ENCODE measurements around the gene KLK7. TPM values are rescaled to one million over a fixed set of nuclear protein-coding genes. Genes with fewer than 3 reads are reported as not detected.

The KLK7 gene
- total and polyA plus RNA-seq, 3 experiments from 2014 or later = not detected

DNA sequence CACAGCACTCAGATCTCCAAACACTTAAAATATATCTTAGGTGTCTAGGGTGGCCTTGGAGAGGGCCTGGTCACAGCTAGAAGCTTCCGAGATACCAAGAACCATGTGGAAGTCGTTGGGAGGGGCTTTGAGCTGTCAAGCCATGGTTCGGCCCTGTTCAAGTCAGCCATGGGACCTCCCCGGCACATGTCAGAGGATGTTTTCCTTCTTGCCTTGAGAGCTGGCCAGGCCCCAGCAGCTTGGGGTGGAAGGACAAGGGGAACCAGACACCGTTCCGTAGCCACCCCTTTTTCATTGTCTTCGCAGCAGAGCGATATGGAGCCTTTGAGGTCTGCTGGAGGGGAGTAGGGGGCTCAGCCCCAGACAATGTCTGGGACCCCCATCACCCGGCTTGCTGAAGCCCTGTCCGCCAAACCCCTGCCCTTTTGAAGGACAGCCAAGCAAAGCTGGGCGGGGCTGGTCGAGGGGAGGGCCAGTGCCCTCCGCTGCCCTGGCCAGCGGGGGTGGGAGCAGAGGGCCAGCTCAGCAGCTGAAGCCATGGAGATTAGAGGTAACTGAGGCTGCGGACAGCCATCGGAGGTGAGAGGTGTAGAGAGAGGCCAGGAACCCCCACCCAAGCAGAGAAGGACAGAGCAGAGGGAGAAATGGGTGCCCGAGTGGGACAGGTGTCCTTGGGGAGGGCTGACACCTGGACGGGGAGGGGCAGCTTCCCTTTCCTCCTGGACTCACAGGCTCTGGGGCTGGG lies 42.3 kb upstream of the KLK7 start:
- CTCF ChIA-PET = no interaction called here
- no peaks in the 10 kb centered on the region for H3K4me1 Mint-ChIP-seq
- Histone ChIP-seq H3K27ac (ENCODE audit: low read depth, low read length) (no peak overlapping the region), H3K9me3 (ENCODE audit: low read length) (no peaks in the 10 kb centered on the region), H3K4me1 (ENCODE audit: insufficient read depth, low read length) (no peaks in the 10 kb centered on the region), H3K27me3 (ENCODE audit: insufficient read depth, low read length, poor library complexity, severe bottlenecking) (peaks cover 15% of the 10 kb centered on the region), H3K4me3 (ENCODE audit: low read length) (no peak overlapping the region), H3K36me3 (ENCODE audit: insufficient read depth, low read length) (no peaks in the 10 kb centered on the region)
- no peaks in the 10 kb centered on the region for H3K9me3 Mint-ChIP-seq
- H3K27ac Mint-ChIP-seq = no peak overlapping the region
- POLR2A ChIA-PET = no interaction called here
- H3K4me3 Mint-ChIP-seq = no peak overlapping the region
- H3K27me3 Mint-ChIP-seq = peaks cover 34 to 49% of the 10 kb centered on the region in 2 donors
- no peak for DNase-seq
- no peaks in the 10 kb centered on the region for H3K36me3 Mint-ChIP-seq

DNA sequence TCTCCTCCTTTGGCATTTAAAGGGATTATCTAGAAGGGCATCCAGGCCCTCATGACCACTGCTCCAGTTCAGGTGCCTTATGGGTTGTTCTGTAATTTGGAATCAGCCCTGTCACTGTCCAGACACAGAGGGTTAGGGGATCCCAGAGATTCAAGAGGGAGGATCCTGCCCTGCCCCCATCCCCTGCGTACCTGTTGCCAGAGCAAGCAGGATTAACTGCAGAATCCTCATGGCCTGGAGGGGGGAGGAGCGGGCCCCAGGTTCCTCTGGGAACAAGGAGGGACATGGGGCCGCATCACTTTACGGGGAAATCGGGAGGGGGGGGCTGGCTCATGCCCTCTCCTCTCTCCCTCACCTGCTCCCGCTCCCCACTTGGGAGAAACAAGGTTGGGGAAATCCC lies 41.7 kb upstream of the KLK7 start:
- CTCF ChIA-PET = no interaction called here

GRCh38 chr19:51024924-51025323 lies 41.2 kb upstream of the KLK7 start:
- Mint-ChIP-seq H3K36me3 (no peaks in the 10 kb centered on the region), H3K27me3 (peaks cover 39 to 51% of the 10 kb centered on the region in 2 donors), H3K4me3 (no peak overlapping the region), H3K4me1 (peaks cover 0 to 1% (median 0%) of the 10 kb centered on the region in 3 donors), H3K9me3 (no peaks in the 10 kb centered on the region), H3K27ac (peak overlapping the region in 1 of 8 donors; percentile 64)
- Histone ChIP-seq H3K36me3 (ENCODE audit: insufficient read depth, low read length) (no peaks in the 10 kb centered on the region), H3K4me1 (ENCODE audit: insufficient read depth, low read length) (no peaks in the 10 kb centered on the region), H3K27me3 (ENCODE audit: insufficient read depth, low read length, poor library complexity, severe bottlenecking) (peaks cover 15% of the 10 kb centered on the region), H3K4me3 (ENCODE audit: low read length) (no peak overlapping the region), H3K9me3 (ENCODE audit: low read length) (no peaks in the 10 kb centered on the region), H3K27ac (ENCODE audit: low read depth, low read length) (no peak overlapping the region)
- ChIA-PET POLR2A (no interaction called here), CTCF (no interaction called here)
- DNase-seq = no peak

More for the DNA sequence above, 41.7 kb upstream of the KLK7 start:
- no peak overlapping the region for H3K27ac ChIP-seq (ENCODE audit: low read depth, low read length)
- H3K27me3 ChIP-seq (ENCODE audit: insufficient read depth, low read length, poor library complexity, severe bottlenecking) = peaks cover 15% of the 10 kb centered on the region
- POLR2A ChIA-PET = no interaction called here
- H3K4me3 Mint-ChIP-seq = no peak overlapping the region
- peak overlapping the region in 1 of 8 donors; percentile 64 for H3K27ac Mint-ChIP-seq
- DNase-seq = no peak
- H3K36me3 ChIP-seq (ENCODE audit: insufficient read depth, low read length) = no peaks in the 10 kb centered on the region
- no peaks in the 10 kb centered on the region for H3K4me1 ChIP-seq (ENCODE audit: insufficient read depth, low read length)
- H3K9me3 Mint-ChIP-seq = no peaks in the 10 kb centered on the region
- peaks cover 35 to 46% of the 10 kb centered on the region in 2 donors for H3K27me3 Mint-ChIP-seq
- H3K4me1 Mint-ChIP-seq = no peaks in the 10 kb centered on the region
- no peaks in the 10 kb centered on the region for H3K9me3 ChIP-seq (ENCODE audit: low read length)
- H3K36me3 Mint-ChIP-seq = no peaks in the 10 kb centered on the region
- H3K4me3 ChIP-seq (ENCODE audit: low read length) = no peak overlapping the region

DNA sequence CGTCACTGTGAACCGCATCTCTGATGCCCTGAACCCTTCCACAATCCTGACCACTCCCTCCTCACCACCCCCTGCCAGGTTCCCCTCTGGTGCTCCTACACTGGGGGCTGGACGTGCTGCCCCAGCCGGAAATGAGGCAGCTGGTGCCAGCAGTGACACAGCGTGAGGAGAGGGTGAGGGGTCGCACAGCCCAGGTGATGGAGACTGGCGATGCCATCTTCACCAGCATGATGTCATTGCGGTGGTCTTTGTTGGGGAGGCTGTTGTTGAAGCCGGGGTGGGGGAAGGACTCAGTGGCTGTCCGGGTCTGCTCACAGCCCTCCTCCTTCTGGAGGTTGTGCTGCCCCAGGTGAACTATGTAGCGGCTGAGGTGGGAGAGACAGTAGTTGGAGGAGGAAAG lies 40.2 kb upstream of the KLK7 start:
- no peak for DNase-seq
- no peak overlapping the region for H3K27ac Mint-ChIP-seq
- peaks cover 42 to 46% of the 10 kb centered on the region in 2 donors for H3K27me3 Mint-ChIP-seq
- Histone ChIP-seq H3K4me3 (ENCODE audit: low read length) (no peak overlapping the region), H3K36me3 (ENCODE audit: insufficient read depth, low read length) (no peaks in the 10 kb centered on the region), H3K27me3 (ENCODE audit: insufficient read depth, low read length, poor library complexity, severe bottlenecking) (peaks cover 15% of the 10 kb centered on the region), H3K4me1 (ENCODE audit: insufficient read depth, low read length) (no peaks in the 10 kb centered on the region), H3K9me3 (ENCODE audit: low read length) (no peaks in the 10 kb centered on the region), H3K27ac (ENCODE audit: low read depth, low read length) (no peak overlapping the region)
- ChIA-PET CTCF (no interaction called here), POLR2A (no interaction called here)
- H3K36me3 Mint-ChIP-seq = no peaks in the 10 kb centered on the region
- no peak overlapping the region for H3K4me3 Mint-ChIP-seq
- no peaks in the 10 kb centered on the region for H3K9me3 Mint-ChIP-seq
- H3K4me1 Mint-ChIP-seq = peaks cover 0 to 3% (median 0%) of the 10 kb centered on the region in 3 donors

DNA sequence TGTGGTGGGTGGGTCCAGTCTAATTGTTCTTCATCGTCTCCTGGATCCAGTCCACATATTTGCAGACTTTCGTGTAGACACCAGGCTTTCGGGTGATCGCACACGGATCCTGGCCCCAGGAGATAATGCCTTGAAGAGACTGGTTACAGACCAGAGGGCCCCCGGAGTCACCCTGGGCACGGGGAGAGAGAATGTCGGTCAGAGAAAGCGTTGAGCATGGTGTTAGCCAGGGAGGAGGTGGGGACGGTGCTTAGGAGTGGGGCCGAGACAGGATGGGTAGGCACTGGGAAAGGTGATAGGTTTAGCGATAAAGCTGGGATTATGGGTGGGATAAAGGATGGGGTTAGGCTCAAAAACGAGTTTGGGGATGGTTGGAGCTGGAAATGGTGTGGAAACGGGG lies 38.8 kb upstream of the KLK7 start:
- DNase-seq = no peak
- peak overlapping the region in 1 of 8 donors; percentile 87 for H3K27ac Mint-ChIP-seq
- ChIA-PET CTCF (no interaction called here), POLR2A (no interaction called here)
- H3K27me3 Mint-ChIP-seq = peaks cover 46 to 54% of the 10 kb centered on the region in 2 donors
- H3K27ac ChIP-seq (ENCODE audit: low read depth, low read length) = no peak overlapping the region
- no peaks in the 10 kb centered on the region for H3K36me3 Mint-ChIP-seq
- no peak overlapping the region for H3K4me3 Mint-ChIP-seq
- no peaks in the 10 kb centered on the region for H3K9me3 ChIP-seq (ENCODE audit: low read length)
- H3K4me3 ChIP-seq (ENCODE audit: low read length) = no peak overlapping the region
- no peaks in the 10 kb centered on the region for H3K36me3 ChIP-seq (ENCODE audit: insufficient read depth, low read length)
- H3K4me1 ChIP-seq (ENCODE audit: insufficient read depth, low read length) = peaks cover under 1% of the 10 kb centered on the region
- H3K4me1 Mint-ChIP-seq = peaks cover 8 to 10% (median 9%) of the 10 kb centered on the region in 3 donors
- H3K27me3 ChIP-seq (ENCODE audit: insufficient read depth, low read length, poor library complexity, severe bottlenecking) = peaks cover 17% of the 10 kb centered on the region
- peaks cover 0 to 3% (median 0%) of the 10 kb centered on the region in 5 donors for H3K9me3 Mint-ChIP-seq

GRCh38 chr19:51020988-51021651 lies 37.4 kb upstream of the KLK7 start:
- Histone ChIP-seq H3K9me3 (ENCODE audit: low read length) (no peaks in the 10 kb centered on the region), H3K4me3 (ENCODE audit: low read length) (no peak overlapping the region), H3K27ac (ENCODE audit: low read depth, low read length) (no peak overlapping the region), H3K36me3 (ENCODE audit: insufficient read depth, low read length) (no peaks in the 10 kb centered on the region), H3K4me1 (ENCODE audit: insufficient read depth, low read length) (peaks cover 5% of the 10 kb centered on the region), H3K27me3 (ENCODE audit: insufficient read depth, low read length, poor library complexity, severe bottlenecking) (peaks cover 14% of the 10 kb centered on the region)
- ChIA-PET POLR2A (no interaction called here), CTCF (interaction anchor here (1.2 to 1.4 kb wide), 2 partner anchors 147 to 149 kb away, joined by 3 to 4 read pairs; no protein-coding TSS in a partner anchor)
- Mint-ChIP-seq H3K27ac (no peak overlapping the region), H3K9me3 (peaks cover 0 to 3% (median 2%) of the 10 kb centered on the region in 5 donors), H3K4me1 (peaks cover 8 to 19% (median 14%) of the 10 kb centered on the region in 3 donors), H3K27me3 (peaks cover 46 to 58% of the 10 kb centered on the region in 2 donors), H3K36me3 (no peaks in the 10 kb centered on the region), H3K4me3 (no peak overlapping the region)
- no peak for DNase-seq

DNA sequence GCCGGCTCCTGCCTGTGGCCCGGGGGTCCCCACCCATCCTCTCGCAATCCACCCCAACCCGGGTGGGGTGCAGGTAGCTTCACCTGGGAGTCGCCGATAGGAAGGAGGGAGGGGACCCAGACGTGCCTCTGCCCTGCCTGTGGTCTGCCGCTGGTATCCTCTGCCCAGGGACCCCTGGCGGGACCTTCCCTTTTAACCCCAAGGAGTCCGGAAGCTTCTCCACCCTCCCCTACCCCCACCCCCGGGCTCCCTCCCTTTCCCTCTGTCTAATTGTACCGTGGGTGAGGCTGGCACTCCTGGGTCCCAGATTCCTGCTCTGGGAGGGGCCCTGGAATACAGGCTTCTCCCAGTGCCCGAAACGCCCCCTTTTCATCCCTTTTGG lies 35.8 kb upstream of the KLK7 start, which contains the start of gene KLK10:
TSS of gene KLK10 (minus strand) at position 166 of the 382 bp plus-strand sequence. CDS start 579 bp downstream, outside the sequence.
- H3K4me3 ChIP-seq (ENCODE audit: low read length) = no peak within 1 kb of the TSS
- H3K4me1 Mint-ChIP-seq = peaks cover 8 to 19% (median 16%) of the 10 kb centered on the region in 3 donors
- no peak within 1 kb of the TSS for H3K27ac ChIP-seq (ENCODE audit: low read depth, low read length)
- ChIA-PET POLR2A (no interaction called here), CTCF (no interaction called here)
- no peaks in the 10 kb centered on the region for H3K36me3 Mint-ChIP-seq
- no peak for DNase-seq
- peak within 1 kb of the TSS in 1 of 8 donors; percentile 12 for H3K27ac Mint-ChIP-seq
- H3K4me1 ChIP-seq (ENCODE audit: insufficient read depth, low read length) = peaks cover 5% of the 10 kb centered on the region
- peak within 1 kb of the TSS in 6 of 7 donors; percentile 25 to 69 (median 55) for H3K4me3 Mint-ChIP-seq
- peaks cover 11% of the 10 kb centered on the region for H3K27me3 ChIP-seq (ENCODE audit: insufficient read depth, low read length, poor library complexity, severe bottlenecking)
- H3K9me3 Mint-ChIP-seq = peaks cover 0 to 3% (median 2%) of the 10 kb centered on the region in 5 donors
- no peaks in the 10 kb centered on the region for H3K36me3 ChIP-seq (ENCODE audit: insufficient read depth, low read length)
- H3K27me3 Mint-ChIP-seq = peaks cover 47 to 64% of the 10 kb centered on the region in 2 donors
- H3K9me3 ChIP-seq (ENCODE audit: low read length) = no peaks in the 10 kb centered on the region

Data from CD8-positive, alpha-beta memory T cell (primary cell).